ENCODE results near the gene SHQ1.
"Not testable (repeated sequence)": the region's sequence is repeated elsewhere in the genome, so short reads cannot be mapped to it uniquely, and the experiment has no call there.

Gene SHQ1

DNA sequence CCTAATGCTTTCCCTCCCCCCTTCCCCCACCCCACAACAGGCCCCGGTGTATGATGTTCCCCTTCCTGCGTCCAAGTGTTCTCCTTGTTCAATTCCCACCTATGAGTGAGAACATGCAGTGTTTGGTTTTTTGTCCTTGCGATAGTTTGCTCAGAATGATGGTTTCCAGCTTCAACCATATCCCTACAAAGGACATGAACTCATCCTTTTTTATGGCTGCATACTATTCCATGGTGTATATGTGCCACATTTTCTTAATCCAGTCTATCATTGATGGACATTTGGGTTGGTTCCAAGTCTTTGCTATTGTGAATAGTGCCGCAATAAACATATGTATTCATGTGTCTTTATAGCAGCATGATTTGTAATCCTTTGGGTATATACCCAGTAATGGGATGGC lies 137.8 kb downstream of the SHQ1 start:
- not testable (repeated sequence) for DNase-seq

DNA sequence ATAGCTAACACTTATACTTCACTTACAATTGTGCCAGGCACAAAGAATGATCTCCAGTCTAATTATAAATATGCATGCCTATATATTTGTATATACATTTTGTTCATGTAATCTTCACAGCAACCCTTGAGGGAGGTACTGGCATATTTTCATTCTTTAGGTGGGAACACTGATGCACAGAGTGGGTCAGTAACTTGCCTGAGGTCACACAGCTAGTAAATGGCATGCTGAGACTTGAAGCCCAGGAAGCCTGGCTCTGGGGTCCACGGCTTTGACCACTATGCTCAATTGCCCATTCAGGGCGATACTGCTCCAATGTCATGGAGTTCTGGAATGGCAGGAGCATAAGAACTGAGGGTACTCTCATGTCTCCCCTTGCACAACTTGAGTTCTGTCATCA lies 139.8 kb downstream of the SHQ1 start:
- no peak for DNase-seq

DNA sequence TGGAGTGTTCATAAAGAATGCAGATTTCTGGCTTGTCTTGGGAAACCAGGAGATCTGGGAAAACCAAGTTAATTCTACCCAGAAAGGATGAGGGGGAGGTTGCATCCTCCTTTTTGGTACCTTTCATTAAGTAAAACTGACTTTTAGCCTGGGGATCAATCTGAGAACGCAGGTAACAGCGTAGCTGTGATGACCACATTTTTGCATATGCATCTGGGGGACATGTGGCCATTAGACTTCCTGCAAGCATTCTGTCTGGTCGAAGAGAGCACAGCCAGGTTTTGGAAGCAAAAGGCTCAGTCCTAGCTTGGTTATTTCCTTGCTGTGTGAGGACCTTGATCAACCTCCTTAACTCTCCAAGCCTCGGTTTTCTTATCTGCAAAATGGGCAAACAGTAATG lies 145.2 kb downstream of the SHQ1 start:
- DNase-seq = no peak

DNA sequence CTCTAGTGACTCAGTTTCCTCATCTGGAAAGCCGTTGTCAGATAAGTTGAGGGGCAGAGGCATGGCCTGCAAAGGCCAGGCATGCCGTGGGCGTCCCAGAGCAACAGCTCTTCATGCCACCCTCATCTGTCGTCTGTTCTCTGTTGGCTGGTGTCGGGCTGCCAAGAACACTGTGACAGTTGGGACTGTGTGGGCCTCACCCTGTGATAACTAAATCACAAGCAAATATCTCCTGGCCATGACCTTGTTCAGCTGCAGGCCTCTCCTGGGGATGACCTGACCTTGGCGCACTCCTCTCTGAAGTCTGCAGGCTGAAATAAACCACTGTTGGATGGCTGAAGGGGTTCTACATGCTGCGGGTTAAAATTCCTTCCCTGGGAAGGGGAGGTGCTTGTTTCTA lies 145.9 kb downstream of the SHQ1 start:
- DNase-seq = no peak

DNA sequence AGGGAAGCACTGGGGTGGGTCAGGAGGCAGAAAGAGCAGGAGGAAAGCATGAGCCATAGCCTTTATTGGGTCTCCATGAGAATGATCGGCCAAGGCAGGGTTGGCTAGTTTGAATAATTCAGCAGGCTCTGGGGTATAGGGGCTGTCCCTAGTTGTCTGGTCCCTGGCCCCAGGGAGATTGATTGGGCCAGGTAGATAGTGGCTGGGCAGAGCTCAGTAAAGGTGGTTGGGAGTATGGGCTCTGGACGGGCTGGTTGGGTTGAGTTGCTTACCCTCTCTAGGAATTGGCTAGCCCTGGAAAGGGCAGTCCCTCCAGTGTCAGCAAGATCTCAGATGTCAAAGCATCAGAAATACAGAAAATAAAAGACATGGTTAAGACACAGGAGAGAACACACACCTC lies 148.1 kb downstream of the SHQ1 start:
- no peak for DNase-seq

DNA sequence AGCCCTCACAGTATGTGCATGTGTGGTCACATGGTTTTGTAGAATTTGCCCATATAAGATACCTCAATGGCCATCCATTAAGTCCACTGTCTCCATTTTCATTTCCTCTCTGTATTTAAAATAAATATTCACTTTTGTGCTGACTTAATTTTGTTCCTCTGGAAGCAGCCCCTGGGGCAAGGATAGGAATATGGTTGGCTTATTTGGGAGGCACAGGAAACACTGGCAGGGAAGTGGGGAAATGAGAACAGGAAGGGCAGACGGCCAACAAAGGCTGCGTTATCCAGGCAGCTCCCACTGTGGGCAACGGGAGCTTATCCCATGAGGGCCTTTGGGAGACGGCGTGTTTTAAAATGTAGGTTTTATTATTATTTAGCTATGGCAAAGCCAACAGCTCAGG lies 148.6 kb downstream of the SHQ1 start:
- DNase-seq = no peak

Measured in CD4-positive, alpha-beta T cell treated with Interleukin-17A for 4 hours (primary cell).